GM12872 (cell line): ENCODE measurements around the gene STK36.

Experiments
- TF ChIP-seq, protein P1 (sequence below): IDR thresholded peaks from 3 replicates; pipeline ENCODE4 v1.5.1; 2011; ENCODE audit warnings: low read depth, mild to moderate bottlenecking, low read length, moderate library complexity; ENCODE audit not compliant: insufficient read depth

Gene STK36

DNA sequence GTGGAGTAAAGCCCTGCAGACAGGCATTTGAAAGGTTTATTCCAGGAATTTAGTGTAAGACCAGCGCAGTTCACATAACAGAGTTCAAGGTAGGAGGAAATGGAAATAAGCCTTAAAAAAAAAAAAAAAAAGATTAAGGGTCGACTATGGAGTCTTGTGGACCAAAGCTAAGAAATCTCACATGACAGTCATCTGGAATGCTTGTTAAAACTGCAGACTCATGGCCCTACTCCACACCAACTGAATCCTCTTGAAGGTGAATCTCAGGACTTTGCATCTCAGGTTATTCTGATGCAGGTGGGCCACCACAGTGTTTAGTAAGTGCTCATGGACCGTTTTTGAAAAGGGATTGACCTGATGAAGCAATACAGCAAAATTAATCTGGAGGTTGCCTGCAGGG lies 47.6 kb downstream of the STK36 start:
- TF ChIP-seq, protein P1, sequence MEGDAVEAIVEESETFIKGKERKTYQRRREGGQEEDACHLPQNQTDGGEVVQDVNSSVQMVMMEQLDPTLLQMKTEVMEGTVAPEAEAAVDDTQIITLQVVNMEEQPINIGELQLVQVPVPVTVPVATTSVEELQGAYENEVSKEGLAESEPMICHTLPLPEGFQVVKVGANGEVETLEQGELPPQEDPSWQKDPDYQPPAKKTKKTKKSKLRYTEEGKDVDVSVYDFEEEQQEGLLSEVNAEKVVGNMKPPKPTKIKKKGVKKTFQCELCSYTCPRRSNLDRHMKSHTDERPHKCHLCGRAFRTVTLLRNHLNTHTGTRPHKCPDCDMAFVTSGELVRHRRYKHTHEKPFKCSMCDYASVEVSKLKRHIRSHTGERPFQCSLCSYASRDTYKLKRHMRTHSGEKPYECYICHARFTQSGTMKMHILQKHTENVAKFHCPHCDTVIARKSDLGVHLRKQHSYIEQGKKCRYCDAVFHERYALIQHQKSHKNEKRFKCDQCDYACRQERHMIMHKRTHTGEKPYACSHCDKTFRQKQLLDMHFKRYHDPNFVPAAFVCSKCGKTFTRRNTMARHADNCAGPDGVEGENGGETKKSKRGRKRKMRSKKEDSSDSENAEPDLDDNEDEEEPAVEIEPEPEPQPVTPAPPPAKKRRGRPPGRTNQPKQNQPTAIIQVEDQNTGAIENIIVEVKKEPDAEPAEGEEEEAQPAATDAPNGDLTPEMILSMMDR: no peak

GRCh38 chr2:218720048-218721041 lies 48.5 kb downstream of the STK36 start:
- TF ChIP-seq, protein P1: no peak

- TF ChIP-seq, protein P1: no peak
Observed at GRCh38 chr2:218721488-218721887, 49.6 kb downstream of the STK36 start.

- TF ChIP-seq, protein P1: no peak
Observed at GRCh38 chr2:218721934-218722333, 50.0 kb downstream of the STK36 start.

DNA sequence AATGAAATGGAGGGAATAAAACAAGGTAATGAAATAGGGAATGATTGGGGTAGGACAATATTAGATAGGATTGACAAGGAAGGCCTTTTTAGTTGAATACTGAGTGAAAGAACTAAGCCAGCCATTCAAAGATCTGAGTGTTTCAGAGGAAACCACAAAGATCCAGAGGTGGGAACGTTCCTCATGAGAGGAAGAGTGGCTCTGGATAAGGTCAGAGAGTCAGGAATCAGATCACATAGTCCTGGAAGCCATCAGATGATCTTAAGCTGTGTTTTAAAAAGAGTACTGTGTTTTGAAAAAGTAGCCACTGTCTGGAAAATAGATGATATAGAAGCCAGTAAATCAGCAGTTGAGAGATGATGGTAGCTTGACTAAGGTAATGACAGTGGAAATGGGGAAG lies 50.5 kb downstream of the STK36 start:
- TF ChIP-seq, protein P1: no peak

DNA sequence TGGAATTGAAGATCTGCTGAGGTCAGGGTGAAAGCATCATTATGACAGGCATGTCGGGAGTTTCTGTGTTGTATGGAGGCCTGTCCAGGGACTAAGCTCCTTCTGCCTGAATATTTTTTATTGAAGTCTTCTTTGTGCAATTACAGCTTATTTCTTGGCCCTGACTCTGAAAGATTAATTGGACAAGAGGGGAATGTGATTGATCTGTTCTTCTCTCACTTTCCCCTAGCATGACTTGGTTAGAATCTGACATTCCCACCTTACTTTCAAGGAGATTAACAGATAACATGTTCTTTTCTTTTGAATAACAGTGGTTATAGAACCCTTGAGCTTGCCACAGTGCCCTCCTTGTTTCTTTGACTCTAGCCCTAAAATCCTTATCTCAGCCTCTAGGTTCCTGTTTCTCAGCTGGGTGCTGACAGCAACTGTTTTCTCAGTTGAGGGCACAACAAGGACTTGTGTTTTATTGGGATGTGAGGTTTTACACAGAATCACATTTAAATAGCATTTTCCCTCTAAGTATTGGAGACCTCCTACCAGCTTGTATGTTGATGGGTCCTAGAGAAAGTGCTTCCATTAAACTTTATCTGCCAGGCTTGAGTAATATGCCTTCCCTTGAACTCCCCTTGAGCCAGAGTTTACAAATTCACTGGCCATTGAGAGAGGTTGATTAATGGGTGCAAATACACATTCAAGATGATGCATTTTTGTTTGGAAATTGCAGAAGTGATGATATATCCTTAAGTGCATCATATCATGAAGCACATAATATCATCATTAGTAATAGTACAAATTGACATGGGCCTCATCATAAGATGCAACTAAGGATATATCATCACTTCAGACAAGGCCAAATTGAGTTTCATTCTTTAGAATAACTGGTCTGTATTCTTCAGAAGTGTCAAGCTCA lies 51.2 kb downstream of the STK36 start:
- TF ChIP-seq, protein P1: no peak

DNA sequence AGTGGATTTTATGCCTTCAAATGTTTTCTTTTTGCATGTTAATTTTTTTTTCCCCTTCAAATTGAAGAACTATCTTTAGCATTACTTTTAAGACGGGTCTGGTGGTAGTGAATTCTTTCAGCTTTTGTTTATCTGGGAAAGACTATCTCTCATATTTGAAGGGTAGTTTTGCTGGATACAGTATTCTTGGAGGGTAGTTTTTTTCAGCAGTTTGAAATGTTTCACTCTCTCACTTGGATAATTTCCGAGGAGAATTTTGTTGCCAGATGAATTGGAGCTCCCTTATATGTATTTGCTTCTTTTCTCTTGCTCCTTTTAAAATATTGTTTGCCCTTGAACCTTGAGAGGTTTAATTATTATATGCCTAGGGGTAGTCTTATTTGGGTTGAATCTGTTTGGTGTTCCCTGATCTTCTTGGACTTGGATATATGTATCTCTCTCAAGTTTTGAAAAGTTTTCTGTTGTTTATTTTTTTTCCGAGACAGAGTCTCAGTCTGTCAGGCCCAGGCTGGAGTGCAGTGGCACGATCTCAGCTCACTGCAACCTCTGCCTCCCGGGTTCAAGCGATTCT lies 54.2 kb downstream of the STK36 start:
- TF ChIP-seq, protein P1: no peak
